Endothelial cell of umbilical vein (primary cell): ENCODE data around the gene SDC3. TPM values are rescaled to one million over a fixed set of nuclear protein-coding genes. Genes with fewer than 3 reads are reported as not detected.
A peak's percentile ranks its signal among the peaks of the same experiment; 100 is the strongest.

ENCODE experiments used
- BruUV-seq: library from RNA; stranded (reverse); fragments of 400-500 nt; replicated peaks from 2 replicates; lab custom pipeline; 2021; lab: Mats Ljungman, UMichigan
- CTCF ChIA-PET: fragments of 300-600, 350-600 bp; sonication (Branson Sonifier 250); formaldehyde crosslinking; loops from one replicate; lab custom pipeline; 2021; ENCODE audit warnings: antibody characterized with exemption, inconsistent platforms; lab: Charles Lee
- POLR2A ChIA-PET: fragments of 300-600, 350-600 bp; sonication (Branson Sonifier 250); formaldehyde crosslinking; loops from one replicate; lab custom pipeline; 2021; ENCODE audit warnings: antibody characterized with exemption, inconsistent platforms; lab: Charles Lee
- DNase-seq: peaks from one replicate; pipeline ENCODE4 v3.0.0-alpha.2; 2011; ENCODE audit warnings: low read depth, low spot score
- FAIRE-seq: peaks from 2 replicates; lab custom pipeline; 2011; peaks lifted over from hg19 to GRCh38; lab: Jason Lieb, UNC
- H2AFZ ChIP-seq: 2 replicates; pipeline ENCODE4 v1.6.0; 2012; ENCODE audit warnings: low read depth, low read length, control low read depth, inconsistent platforms
- H3K27ac ChIP-seq: 2 replicates; pipeline ENCODE4 v1.5.1; 2011; ENCODE audit warnings: low read depth, mild to moderate bottlenecking, control low read depth, low read length, moderate library complexity; ENCODE audit not compliant: insufficient read depth
- H3K27me3 ChIP-seq, 2 experiments: 2 replicates each; pipeline versions ENCODE4 v1.6.0 to v1.6.1; 2011; ENCODE audit warnings: low read length in 2 of 2, mixed read lengths in 1 of 2; ENCODE audit not compliant: control insufficient read depth in 2 of 2, insufficient read depth in 2 of 2
- H3K36me3 ChIP-seq, 2 experiments: 2 replicates in 1 of 2; 3 replicates in 1 of 2; pipeline ENCODE4 v1.5.1; 2011; ENCODE audit warnings: low read length in 2 of 2, mild to moderate bottlenecking in 1 of 2, moderate library complexity in 1 of 2; ENCODE audit not compliant: control insufficient read depth in 2 of 2, insufficient read depth in 2 of 2; ENCODE audit errors: extremely low read depth in 1 of 2
- H3K4me1 ChIP-seq: 3 replicates; pipeline ENCODE4 v1.5.1; 2011; ENCODE audit warnings: mild to moderate bottlenecking, low read length; ENCODE audit not compliant: control insufficient read depth, insufficient read depth; ENCODE audit errors: extremely low read depth
- H3K4me2 ChIP-seq: 2 replicates; pipeline ENCODE4 v1.6.1; 2011; ENCODE audit warnings: low read length, control low read depth, mixed read lengths; ENCODE audit not compliant: insufficient read depth
- H3K4me3 ChIP-seq, 3 experiments: fragments of 200-600 bp in 1 of 3; sonication (generic), shearing (Covaris generic) in 1 of 3; replicated peaks in 1 of 3; 2 replicates each; pipeline ENCODE4 v1.5.1; 2011 to 2016; ENCODE audit warnings: control low read depth in 3 of 3, low read length in 3 of 3, mild to moderate bottlenecking in 2 of 3, inconsistent platforms in 1 of 3, low read depth in 1 of 3, moderate library complexity in 1 of 3; ENCODE audit not compliant: insufficient read depth in 1 of 3
- H3K79me2 ChIP-seq: 2 replicates; pipeline ENCODE4 v1.6.0; 2012; ENCODE audit warnings: low read length, inconsistent platforms; ENCODE audit not compliant: control insufficient read depth, insufficient read depth
- H3K9ac ChIP-seq: replicated peaks from 2 replicates; pipeline ENCODE3; 2011; ENCODE audit warnings: low read length, control low read depth; ENCODE audit not compliant: insufficient read depth; ENCODE audit errors: extremely low read depth
- H3K9me1 ChIP-seq: replicated peaks from 3 replicates; pipeline ENCODE4 v1.6.0; 2011; ENCODE audit warnings: mild to moderate bottlenecking, low read length; ENCODE audit not compliant: control insufficient read depth, insufficient read depth; ENCODE audit errors: extremely low read depth
- H3K9me3 ChIP-seq: replicated peaks from 2 replicates; pipeline ENCODE4 v1.5.1; 2012; ENCODE audit warnings: low read length, inconsistent platforms; ENCODE audit not compliant: control insufficient read depth, insufficient read depth
- H4K20me1 ChIP-seq: replicated peaks from 2 replicates; pipeline ENCODE3; 2011; ENCODE audit warnings: mild to moderate bottlenecking, low read length; ENCODE audit not compliant: control insufficient read depth, insufficient read depth; ENCODE audit errors: extremely low read depth
- CTCF ChIP-seq, 2 donors: IDR thresholded peaks; 1 replicate in 1 of 2; 2 replicates in 1 of 2; pipeline ENCODE4 v1.5.1; 2011; ENCODE audit warnings: low read length in 2 of 2, mild to moderate bottlenecking in 2 of 2, moderate library complexity in 2 of 2, control low read depth in 1 of 2, inconsistent platforms in 1 of 2, low read depth in 1 of 2; ENCODE audit not compliant: insufficient read depth in 1 of 2; ENCODE audit errors: extremely low read depth in 1 of 2
- EZH2 ChIP-seq: IDR thresholded peaks from 2 replicates; pipeline ENCODE4 v1.6.1; 2012; ENCODE audit warnings: borderline replicate concordance, low read depth, mild to moderate bottlenecking, moderate library complexity, low read length, inconsistent platforms; ENCODE audit not compliant: severe bottlenecking
- FOS ChIP-seq: IDR thresholded peaks from 2 replicates; pipeline ENCODE4 v1.6.1; 2011; ENCODE audit warnings: mild to moderate bottlenecking, low read length, moderate library complexity, borderline replicate concordance; ENCODE audit not compliant: insufficient read depth
- GATA2 ChIP-seq: IDR thresholded peaks from 2 replicates; pipeline ENCODE4 v1.7.0; 2011; ENCODE audit warnings: low read depth, mild to moderate bottlenecking, moderate library complexity, mixed read lengths, low read length; ENCODE audit not compliant: insufficient read length, insufficient read depth
- JUN ChIP-seq: IDR thresholded peaks from 2 replicates; pipeline ENCODE4 v1.6.1; 2011; ENCODE audit warnings: borderline replicate concordance, low read depth; ENCODE audit not compliant: insufficient read length, insufficient read depth
- MYC ChIP-seq: IDR thresholded peaks from one replicate; pipeline ENCODE4 v1.6.1; 2011; ENCODE audit warnings: mild to moderate bottlenecking, low read depth, low read length
- POLR2A ChIP-seq: IDR thresholded peaks from 2 replicates; pipeline ENCODE4 v1.6.1; 2012; ENCODE audit warnings: low read depth, mild to moderate bottlenecking, control low read depth, low read length
- POLR2AphosphoS5 ChIP-seq: IDR thresholded peaks from 2 replicates; pipeline ENCODE4 v1.6.1; 2012; ENCODE audit warnings: low read depth, mild to moderate bottlenecking, control low read depth, low read length, moderate library complexity; ENCODE audit not compliant: insufficient read depth
- dilution Hi-C: fragments of 300-500 bp; cut with MboI; formaldehyde crosslinking; loops from one replicate; pipeline ENCODE4 v1.15.0; 2019; ENCODE audit warnings: low sequenced_read_pairs; ENCODE audit not compliant: extremely low pct_ligation_motif_present
- intact Hi-C: fragments of 100-400 bp; cut with micrococcal nuclease; formaldehyde crosslinking; loops from one replicate; pipeline ENCODE4 v1.10.0; 2022
- polyA plus RNA-seq, 4 experiments: library from polyadenylated mRNA; depleted of rRNA in 3 of 4; stranded (reverse) in 3 of 4; unstranded in 1 of 4; fragments of >200 nt; gene quantifications; 2 replicates each; pipeline versions ENCODE4 v1.2.1 to v1.2.3, GENCODE V29; 2011 to 2012; ENCODE audit warnings: missing spikeins in 1 of 4
- total RNA-seq: library from RNA; stranded (reverse); gene quantifications from 2 replicates; pipeline ENCODE4 v1.2.3, GENCODE V29; 2021
- TF ChIP-seq, protein P1 (sequence below): IDR thresholded peaks from 2 replicates; pipeline ENCODE4 v1.6.1; 2011; ENCODE audit not compliant: insufficient read depth, insufficient read length

SDC3 gene
- total and polyA plus RNA-seq, 2 donors (not counting 3 experiments of a cell fraction or from before 2014, with no cell fraction given), result 7.1 to 25.9 TPM

- H3K9me1 ChIP-seq, result no peaks in the 10 kb centered on the region
- H3K9me3 ChIP-seq, result no peaks in the 10 kb centered on the region
- H3K4me1 ChIP-seq, result no peaks in the 10 kb centered on the region
- no peak overlapping the region for H3K4me2 ChIP-seq
- FAIRE-seq, result no peak
- H3K27ac ChIP-seq, result no peak overlapping the region
- BruUV-seq, result no TSS peak
- H3K27me3 ChIP-seq, result peaks cover 0 to 2% of the 10 kb centered on the region in 2 experiments
- no peak overlapping the region for H3K9ac ChIP-seq
- H2AFZ ChIP-seq, result no peak overlapping the region
- TF ChIP-seq POLR2AphosphoS5 (no peak), JUN (peak; percentile 49), EZH2 (no peak)
- no peak overlapping the region for H3K4me3 ChIP-seq
- ChIA-PET CTCF (interaction anchor here (0.6 to 6.0 kb wide), 9 partner anchors 8 to 1674 kb away, joined by 3 to 49 read pairs (median 7); no protein-coding TSS in a partner anchor), POLR2A (interaction anchor here (0.6 kb wide), 1 partner anchor 128 kb away, joined by 4 read pairs; no protein-coding TSS in a partner anchor)
- dilution Hi-C loops, result loop anchor here (25.0 kb wide), 1 partner anchor 107 kb away; no protein-coding TSS in a partner anchor
- H3K79me2 ChIP-seq, result no peaks in the 10 kb centered on the region
- intact Hi-C loops, result no loop called here
- no peaks in the 10 kb centered on the region for H4K20me1 ChIP-seq
- no peak for DNase-seq
- H3K36me3 ChIP-seq, result no peaks in the 10 kb centered on the region
Observed at GRCh38 chr1:30919025-30919881, 10.7 kb upstream of the SDC3 start.

DNA sequence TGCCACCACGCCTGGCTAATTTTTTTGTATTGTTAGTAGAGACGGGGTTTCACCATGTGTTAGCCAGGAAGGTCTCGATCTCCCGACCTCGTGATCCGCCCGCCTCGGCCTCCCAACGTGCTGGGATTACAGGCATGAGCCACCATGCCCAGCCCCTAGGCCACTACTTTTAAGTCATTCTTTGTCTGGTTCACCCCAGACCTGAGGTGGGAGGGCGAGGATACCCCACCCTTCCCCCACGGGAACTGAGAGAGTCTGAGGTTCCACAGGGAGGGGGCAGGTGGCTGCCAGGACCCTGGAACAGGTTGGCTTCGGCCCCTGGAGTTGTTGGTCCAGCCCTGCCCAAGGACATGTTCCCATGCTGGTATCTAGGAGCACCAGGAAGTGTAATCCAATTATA lies 7.7 kb upstream of the SDC3 start:
- FAIRE-seq (no peak), DNase-seq (no peak)
- Histone ChIP-seq H3K79me2 (no peaks in the 10 kb centered on the region), H3K36me3 (no peaks in the 10 kb centered on the region), H3K4me3 (no peak overlapping the region), H3K9me3 (no peaks in the 10 kb centered on the region), H3K4me1 (no peaks in the 10 kb centered on the region), H3K9ac (no peak overlapping the region), H3K27me3 (peaks cover 0 to 2% of the 10 kb centered on the region in 2 experiments), H2AFZ (no peak overlapping the region), H4K20me1 (no peaks in the 10 kb centered on the region), H3K9me1 (no peaks in the 10 kb centered on the region), H3K27ac (no peak overlapping the region), H3K4me2 (no peak overlapping the region)
- intact Hi-C loops (no loop called here), dilution Hi-C loops (loop anchor here (25.0 kb wide), 1 partner anchor 104 kb away; no protein-coding TSS in a partner anchor)
- BruUV-seq, result no TSS peak
- TF ChIP-seq CTCF (IDR thresholded peaks at IDR 0.05; ENCODE audit: extremely low read depth in 1 of 2, insufficient read depth in 1 of 2, low read depth in 1 of 2, low read length in 2 of 2), result no peak
- TF ChIP-seq POLR2AphosphoS5, result no peak
- no peak for TF ChIP-seq MYC
- TF ChIP-seq EZH2, result no peak
- TF ChIP-seq, protein P1, sequence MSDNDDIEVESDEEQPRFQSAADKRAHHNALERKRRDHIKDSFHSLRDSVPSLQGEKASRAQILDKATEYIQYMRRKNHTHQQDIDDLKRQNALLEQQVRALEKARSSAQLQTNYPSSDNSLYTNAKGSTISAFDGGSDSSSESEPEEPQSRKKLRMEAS, result no peak
- TF ChIP-seq JUN, result no peak
- no peak for TF ChIP-seq GATA2
- no peak for TF ChIP-seq POLR2A
- TF ChIP-seq FOS, result no peak
- CTCF ChIA-PET, result interaction anchor here (1.4 to 3.7 kb wide), 2 partner anchors 9 to 136 kb away, joined by 3 to 15 read pairs; no protein-coding TSS in a partner anchor
- POLR2A ChIA-PET, result no interaction called here
